ENCODE measurements around the gene EDDM3A. TPM values are rescaled to one million over a fixed set of nuclear protein-coding genes. Genes with fewer than 3 reads are reported as not detected.

EDDM3A gene
- total RNA-seq, 1 donor from 2014 or later: not detected

DNA sequence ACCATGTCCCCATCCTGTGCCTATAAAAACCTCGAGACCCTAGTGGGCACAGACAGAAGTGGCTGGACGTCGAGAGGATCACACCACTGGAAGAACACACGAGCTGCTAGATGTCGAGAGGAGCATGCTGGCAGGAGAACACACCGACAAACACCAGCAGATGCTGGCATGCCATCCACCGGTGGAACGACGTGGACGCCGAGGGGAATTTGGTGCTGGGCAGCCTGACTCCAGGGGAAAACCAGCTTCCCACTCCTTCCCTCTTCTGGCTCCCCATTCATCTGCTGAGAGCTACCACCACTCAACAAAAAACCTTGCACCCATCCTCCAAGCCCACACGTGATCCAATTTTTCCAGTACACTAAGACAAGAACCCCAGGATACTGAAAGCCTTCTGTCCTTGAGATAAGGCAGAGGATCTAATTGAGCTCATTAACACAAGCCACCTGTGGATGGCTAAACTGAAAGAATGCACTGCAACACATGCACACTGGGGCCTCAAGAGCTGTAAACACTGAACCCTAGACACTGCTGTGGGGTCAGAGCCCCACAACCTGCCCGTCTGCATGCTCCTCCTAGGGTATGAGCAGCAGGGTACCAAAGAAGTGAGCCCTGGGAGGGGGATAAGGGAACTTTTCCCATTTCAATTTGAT is 44.9 kb downstream of the EDDM3A start:
- H3K27me3 ChIP-seq (ENCODE audit: control insufficient read depth, insufficient read depth, low read length): no peaks in the 10 kb centered on the region
- DNase-seq (ENCODE audit: low read depth) (no peak), FAIRE-seq (no peak)
- TF ChIP-seq, protein P1, sequence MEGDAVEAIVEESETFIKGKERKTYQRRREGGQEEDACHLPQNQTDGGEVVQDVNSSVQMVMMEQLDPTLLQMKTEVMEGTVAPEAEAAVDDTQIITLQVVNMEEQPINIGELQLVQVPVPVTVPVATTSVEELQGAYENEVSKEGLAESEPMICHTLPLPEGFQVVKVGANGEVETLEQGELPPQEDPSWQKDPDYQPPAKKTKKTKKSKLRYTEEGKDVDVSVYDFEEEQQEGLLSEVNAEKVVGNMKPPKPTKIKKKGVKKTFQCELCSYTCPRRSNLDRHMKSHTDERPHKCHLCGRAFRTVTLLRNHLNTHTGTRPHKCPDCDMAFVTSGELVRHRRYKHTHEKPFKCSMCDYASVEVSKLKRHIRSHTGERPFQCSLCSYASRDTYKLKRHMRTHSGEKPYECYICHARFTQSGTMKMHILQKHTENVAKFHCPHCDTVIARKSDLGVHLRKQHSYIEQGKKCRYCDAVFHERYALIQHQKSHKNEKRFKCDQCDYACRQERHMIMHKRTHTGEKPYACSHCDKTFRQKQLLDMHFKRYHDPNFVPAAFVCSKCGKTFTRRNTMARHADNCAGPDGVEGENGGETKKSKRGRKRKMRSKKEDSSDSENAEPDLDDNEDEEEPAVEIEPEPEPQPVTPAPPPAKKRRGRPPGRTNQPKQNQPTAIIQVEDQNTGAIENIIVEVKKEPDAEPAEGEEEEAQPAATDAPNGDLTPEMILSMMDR (IDR thresholded peaks at IDR 0.05; ENCODE audit: insufficient read depth, low read length, severe bottlenecking): no peak
- H3K4me3 ChIP-seq (ENCODE audit: low read depth, low read length): no peak overlapping the region
- no peaks in the 10 kb centered on the region for H3K36me3 ChIP-seq (ENCODE audit: control insufficient read depth, insufficient read depth, low read length)

DNA sequence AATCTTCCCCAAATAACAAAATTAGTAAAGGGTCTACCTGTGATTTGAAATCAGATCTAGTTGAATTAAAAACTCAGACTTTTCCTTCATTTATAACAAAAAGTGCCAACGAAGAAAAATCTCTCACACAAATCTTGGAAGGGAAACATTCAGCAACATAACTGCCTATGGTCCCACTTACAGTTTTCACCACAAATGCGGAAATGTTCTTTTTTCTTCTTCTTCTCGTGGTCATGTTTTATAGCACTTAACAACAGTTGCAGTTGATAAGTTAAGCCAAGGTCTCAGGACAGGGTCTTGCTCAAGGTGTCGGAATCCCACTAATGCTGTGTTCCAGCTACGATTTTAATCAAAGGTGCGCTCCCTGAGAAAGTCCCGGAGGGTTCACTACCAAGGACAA is 45.5 kb downstream of the EDDM3A start:
- Histone ChIP-seq H3K36me3 (ENCODE audit: control insufficient read depth, insufficient read depth, low read length) (no peaks in the 10 kb centered on the region), H3K4me3 (ENCODE audit: low read depth, low read length) (no peak overlapping the region), H3K27me3 (ENCODE audit: control insufficient read depth, insufficient read depth, low read length) (no peaks in the 10 kb centered on the region)
- TF ChIP-seq, protein P1 (IDR thresholded peaks at IDR 0.05; ENCODE audit: insufficient read depth, low read length, severe bottlenecking): no peak
- no peak for FAIRE-seq
- DNase-seq (ENCODE audit: low read depth): no peak

DNA sequence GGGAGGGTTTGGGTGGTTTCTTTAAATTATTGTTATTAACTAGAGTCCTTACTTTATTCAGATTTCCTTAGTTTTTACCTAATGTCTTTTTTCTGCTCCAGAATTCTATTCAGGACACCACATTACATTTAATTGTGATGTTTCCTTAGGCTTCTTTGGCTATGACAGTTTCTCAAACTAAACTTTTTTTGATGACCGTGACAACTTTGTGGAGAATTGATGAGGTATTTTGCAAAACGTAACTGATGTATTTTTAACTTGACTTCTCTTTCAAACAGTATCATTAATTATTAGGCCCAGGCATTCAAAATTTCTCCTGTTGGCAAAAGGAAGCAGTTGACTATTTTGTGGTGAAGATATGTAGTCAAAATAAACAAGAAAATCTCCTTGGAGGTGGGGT is 45.9 kb downstream of the EDDM3A start:
- H3K4me3 ChIP-seq (ENCODE audit: low read depth, low read length): no peak overlapping the region
- TF ChIP-seq, protein P1 (IDR thresholded peaks at IDR 0.05; ENCODE audit: insufficient read depth, low read length, severe bottlenecking): no peak
- H3K36me3 ChIP-seq (ENCODE audit: control insufficient read depth, insufficient read depth, low read length): no peaks in the 10 kb centered on the region
- FAIRE-seq (no peak), DNase-seq (ENCODE audit: low read depth) (no peak)
- no peaks in the 10 kb centered on the region for H3K27me3 ChIP-seq (ENCODE audit: control insufficient read depth, insufficient read depth, low read length)

DNA sequence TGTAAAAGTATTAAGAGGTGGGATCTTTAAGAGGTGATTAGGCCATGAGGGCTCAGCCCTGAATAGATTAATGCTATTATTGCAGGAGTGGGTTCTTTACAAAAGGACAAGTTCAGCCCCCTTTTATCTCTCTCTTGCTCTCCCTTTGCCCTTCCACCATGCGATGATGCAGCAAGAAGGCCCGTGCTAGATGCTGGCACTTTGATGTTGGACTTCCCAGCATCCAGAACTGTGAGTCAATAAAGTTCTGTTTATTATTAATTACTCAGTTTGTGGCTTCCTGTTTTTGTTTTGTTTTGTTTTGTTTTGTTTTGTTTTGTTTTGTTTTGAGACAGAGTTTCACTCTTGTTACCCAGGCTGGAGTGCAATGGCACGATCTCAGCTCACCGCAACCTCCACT is 46.9 kb downstream of the EDDM3A start:
- Histone ChIP-seq H3K27me3 (ENCODE audit: control insufficient read depth, insufficient read depth, low read length) (no peaks in the 10 kb centered on the region), H3K4me3 (ENCODE audit: low read depth, low read length) (no peak overlapping the region), H3K36me3 (ENCODE audit: control insufficient read depth, insufficient read depth, low read length) (no peaks in the 10 kb centered on the region)
- TF ChIP-seq, protein P1 (IDR thresholded peaks at IDR 0.05; ENCODE audit: insufficient read depth, low read length, severe bottlenecking): no peak
- FAIRE-seq: no peak
- DNase-seq (ENCODE audit: low read depth): no peak

DNA sequence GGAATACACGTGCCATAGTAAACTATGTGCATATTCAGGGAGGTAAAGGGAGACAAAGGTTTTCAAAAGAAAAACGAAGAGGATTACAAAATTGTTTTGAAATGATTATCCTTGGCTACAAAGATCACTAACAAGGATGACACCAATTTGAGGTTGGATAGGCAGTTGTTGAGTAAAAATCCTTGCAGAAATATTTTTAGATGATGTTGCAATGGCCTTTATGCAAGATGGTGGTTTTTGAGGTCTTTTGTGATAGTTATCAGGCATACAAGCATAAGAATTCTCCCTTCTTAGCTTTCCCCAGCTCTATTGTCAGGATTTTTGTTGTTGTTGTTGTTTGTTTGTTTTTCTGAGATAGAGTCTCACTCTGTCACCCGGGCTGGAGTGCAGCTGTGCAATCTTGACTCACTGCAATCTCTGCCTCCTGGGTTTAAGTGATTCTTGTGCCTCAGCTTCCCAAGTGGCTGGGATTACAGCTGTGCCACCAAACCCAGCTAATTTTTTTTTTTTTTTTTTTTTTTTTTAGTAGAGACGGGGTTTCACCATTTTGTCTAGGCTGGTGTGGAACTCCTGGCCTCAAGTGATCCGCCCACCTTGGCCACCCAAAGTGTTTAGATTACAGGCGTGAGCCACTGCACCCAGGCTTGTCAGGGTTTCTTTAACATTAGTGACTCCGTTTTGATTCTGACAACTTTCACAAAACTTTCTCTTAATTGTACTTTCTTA is 49.1 kb downstream of the EDDM3A start:
- FAIRE-seq (no peak), DNase-seq (ENCODE audit: low read depth) (no peak)
- TF ChIP-seq, protein P1 (IDR thresholded peaks at IDR 0.05; ENCODE audit: insufficient read depth, low read length, severe bottlenecking): no peak
- Histone ChIP-seq H3K4me3 (ENCODE audit: low read depth, low read length) (no peak overlapping the region), H3K36me3 (ENCODE audit: control insufficient read depth, insufficient read depth, low read length) (no peaks in the 10 kb centered on the region), H3K27me3 (ENCODE audit: control insufficient read depth, insufficient read depth, low read length) (no peaks in the 10 kb centered on the region)
